Renal pelvis (tissue), 4 donors: ENCODE data around the gene NID1. TPM values are rescaled to one million over a fixed set of nuclear protein-coding genes. Genes with fewer than 3 reads are reported as not detected.

Source experiments
- DNase-seq: peaks from one replicate; pipeline ENCODE4 v3.0.0-alpha.2; 2013
- polyA plus RNA-seq, 3 donors: library from polyadenylated mRNA; unstranded; fragments of 120-200 nt; gene quantifications; one replicate each; pipeline ENCODE4 v1.2.1, GENCODE V29; 2013; ENCODE audit not compliant: insufficient read length in 3 of 3

NID1 gene
- polyA plus RNA-seq, 3 donors: 150 to 186 (median 183) TPM

DNA sequence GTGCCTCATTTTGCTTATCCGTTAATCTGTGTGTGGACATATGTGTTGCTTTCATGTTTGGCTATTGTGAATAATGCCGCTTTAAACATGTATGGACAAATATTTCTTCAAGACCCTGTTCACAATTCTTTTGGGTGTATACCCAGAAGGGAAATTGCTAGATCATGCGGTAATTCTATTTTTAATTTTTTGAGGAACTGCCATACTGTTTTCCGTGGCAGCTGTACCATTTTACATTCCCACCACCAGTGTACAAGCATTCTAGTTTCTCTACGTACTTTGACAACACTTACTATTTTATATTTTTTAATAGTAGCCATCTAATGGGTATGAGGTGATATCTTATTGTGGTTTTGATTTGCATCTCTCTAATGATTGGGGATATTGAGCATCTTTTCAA, 7.1 kb upstream of the NID1 start:
- no peak for DNase-seq

- DNase-seq: no peak
These were observed 5.9 kb upstream of the NID1 start for GRCh38 chr1:236070753-236071152.

- DNase-seq: no peak
These were observed 4.9 kb upstream of the NID1 start for GRCh38 chr1:236069796-236070195.

GRCh38 chr1:236067854-236068454, 3.1 kb upstream of the NID1 start:
- no peak for DNase-seq

DNA sequence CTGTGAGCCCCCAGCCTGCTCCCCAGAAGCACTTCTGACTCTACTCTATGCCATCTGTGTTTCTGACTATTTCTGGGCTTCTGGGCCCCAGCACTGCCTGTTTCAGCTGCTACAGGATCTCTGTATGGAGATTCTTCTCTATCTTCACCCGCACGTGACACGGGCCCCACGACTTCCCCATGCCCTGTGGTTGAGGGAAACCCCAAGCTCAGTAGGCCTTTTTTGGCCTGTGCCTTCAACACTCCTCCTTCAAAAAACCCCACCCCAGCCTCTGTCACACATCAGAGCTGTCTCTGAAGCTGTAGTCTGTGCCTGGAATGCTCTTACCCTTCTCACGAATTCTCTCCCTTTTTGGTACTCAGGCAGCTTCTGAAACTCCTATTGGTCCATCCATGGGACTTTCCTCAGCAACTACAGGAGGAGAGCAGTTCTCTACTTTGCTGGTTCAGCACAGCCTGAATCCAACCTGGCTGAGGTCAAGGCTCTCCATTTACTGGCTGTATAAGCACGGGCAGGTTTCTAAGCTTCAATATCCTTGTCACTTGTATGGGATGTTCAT, 2.0 kb upstream of the NID1 start:
- DNase-seq: no peak

- DNase-seq: no peak
These were observed 1.2 kb upstream of the NID1 start for GRCh38 chr1:236066054-236066453.

GRCh38 chr1:236065509-236066005, 667 bp upstream of the NID1 start:
- DNase-seq: no peak

DNA sequence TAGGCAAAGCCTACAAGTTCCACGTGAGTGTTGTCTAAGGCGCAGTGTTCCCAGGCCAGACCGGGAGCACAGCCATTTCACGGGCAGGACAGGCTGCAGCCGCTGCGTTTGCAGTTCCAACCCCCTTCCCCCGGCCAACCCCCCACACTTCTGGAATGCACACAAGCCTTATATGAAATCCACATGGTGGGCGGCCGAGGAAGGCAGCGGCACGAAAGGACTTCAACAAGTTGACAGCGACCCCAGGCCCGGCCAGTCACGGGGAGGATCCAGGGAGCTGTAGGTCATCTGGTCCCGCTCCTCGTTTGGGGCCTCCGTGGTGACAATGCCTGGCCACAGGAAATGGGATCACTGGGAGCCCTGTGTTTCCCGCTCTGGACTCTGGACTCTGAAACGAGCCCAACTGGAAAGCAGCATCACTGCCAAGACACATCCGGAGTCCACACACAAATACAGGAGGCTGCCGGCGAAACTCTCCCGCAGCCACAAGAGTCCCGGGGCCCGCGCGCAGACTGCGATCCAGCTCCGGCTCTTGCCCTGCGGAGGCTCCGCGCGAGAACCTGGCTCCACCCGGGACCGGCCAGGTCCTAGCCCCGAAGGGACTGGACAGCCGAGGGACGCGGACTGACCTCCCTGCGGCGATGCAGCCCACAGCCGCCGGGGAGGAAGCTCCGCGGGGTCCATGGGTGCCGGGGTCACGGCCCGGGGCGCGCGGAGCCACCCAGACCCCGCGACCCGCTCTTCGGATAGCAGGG, 794 bp downstream of the NID1 start:
- no peak for DNase-seq

DNA sequence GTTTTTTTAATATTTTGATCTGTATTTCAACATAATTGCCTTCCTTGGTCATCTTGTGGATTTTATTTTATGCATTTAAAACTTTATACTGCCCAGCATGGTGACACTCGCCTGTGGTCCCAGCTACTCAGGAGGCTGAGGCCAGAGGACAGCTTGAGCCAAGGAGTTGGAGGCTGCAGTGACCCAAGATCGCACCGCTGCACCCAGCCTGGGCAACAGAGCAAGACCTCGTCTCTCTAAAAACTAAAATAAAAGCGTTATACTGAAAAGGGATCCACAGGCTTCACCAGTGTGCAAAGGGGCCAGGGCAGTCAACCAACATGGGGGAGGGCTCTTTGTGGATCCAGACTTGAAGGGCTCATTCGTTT, 1.4 kb downstream of the NID1 start:
- no peak for DNase-seq

- DNase-seq: no peak
These were observed 4.6 kb downstream of the NID1 start for GRCh38 chr1:236060286-236060685.

GRCh38 chr1:236059011-236059410, 5.9 kb downstream of the NID1 start:
- DNase-seq: no peak

- no peak for DNase-seq
These were observed 6.6 kb downstream of the NID1 start for GRCh38 chr1:236058141-236058934.

GRCh38 chr1:236057546-236057945, 7.3 kb downstream of the NID1 start:
- no peak for DNase-seq

GRCh38 chr1:236052232-236052993, 12.5 kb downstream of the NID1 start:
- no peak for DNase-seq

GRCh38 chr1:236051242-236051791, 13.6 kb downstream of the NID1 start:
- DNase-seq: no peak

GRCh38 chr1:236045771-236046170, 19.1 kb downstream of the NID1 start:
- no peak for DNase-seq

GRCh38 chr1:236044341-236044740, 20.5 kb downstream of the NID1 start:
- DNase-seq: no peak

GRCh38 chr1:236041631-236042618, 23.0 kb downstream of the NID1 start:
- DNase-seq: no peak

- DNase-seq: no peak
These were observed 24.9 kb downstream of the NID1 start for GRCh38 chr1:236039740-236040685.
